B cell (primary cell): Measurements from ENCODE around the gene GYPC. TPM values are rescaled to one million over a fixed set of nuclear protein-coding genes. Genes with fewer than 3 reads are reported as not detected.

ENCODE experiments used
- ATAC-seq: fragments of 200-7000 bp; cut with Tn5 transposase; one replicate; pipeline ENCODE4 v1.10.0; 2021; ENCODE audit warnings: low read depth, mild to moderate bottlenecking, moderate number of reproducible peaks, moderate library complexity
- CTCF ChIA-PET: fragments of 350-600 bp; sonication (Branson Sonifier 250); formaldehyde crosslinking; loops from one replicate; lab custom pipeline; 2021; ENCODE audit warnings: antibody characterized with exemption, inconsistent platforms; lab: Charles Lee
- POLR2A ChIA-PET: fragments of 350-600 bp; sonication (Branson Sonifier 250); formaldehyde crosslinking; loops from one replicate; lab custom pipeline; 2021; ENCODE audit warnings: antibody characterized with exemption; lab: Charles Lee
- DNase-seq: peaks from one replicate; pipeline ENCODE4 v3.0.0; 2013
- H2AFZ ChIP-seq: 2 replicates; pipeline ENCODE4 v1.6.1; 2012; ENCODE audit warnings: mild to moderate bottlenecking, low read depth, low read length; ENCODE audit not compliant: insufficient read depth, poor library complexity, severe bottlenecking
- H3K27ac ChIP-seq, 2 donors: 1 replicate in 1 of 2; 2 replicates in 1 of 2; pipeline ENCODE4 v1.5.1; 2012 to 2013; ENCODE audit warnings: low read length in 2 of 2, mild to moderate bottlenecking in 2 of 2, moderate library complexity in 1 of 2
- H3K27me3 ChIP-seq, 4 experiments: fragments of 200-600 bp in 1 of 4; sonication (generic) in 1 of 4; replicated peaks in 1 of 4; 1 replicate in 2 of 4; 2 replicates in 2 of 4; pipeline versions ENCODE4 v1.6.1 to v1.7.0; 2013 to 2016; ENCODE audit warnings: low read length in 3 of 4, mild to moderate bottlenecking in 2 of 4, mixed read lengths in 1 of 4, moderate library complexity in 1 of 4; ENCODE audit not compliant: insufficient read depth in 4 of 4, control insufficient read depth in 3 of 4; ENCODE audit errors: control extremely low read depth in 1 of 4
- H3K36me3 ChIP-seq, 2 experiments: replicated peaks in 1 of 2; 1 replicate in 1 of 2; 2 replicates in 1 of 2; pipeline versions ENCODE4 v1.6.1 to v1.7.1; 2013; ENCODE audit warnings: low read length in 1 of 2; ENCODE audit not compliant: insufficient read depth in 2 of 2, control insufficient read depth in 1 of 2; ENCODE audit errors: control extremely low read depth in 1 of 2, extremely low read depth in 1 of 2
- H3K4me1 ChIP-seq, 2 donors: fragments of 200-600 bp in 1 of 2; sonication (generic) in 1 of 2; 1 replicate in 1 of 2; 2 replicates in 1 of 2; pipeline versions ENCODE4 v1.5.1 to v1.6.1; 2013 to 2017; ENCODE audit warnings: low read length in 2 of 2; ENCODE audit not compliant: control insufficient read depth in 2 of 2, insufficient read depth in 2 of 2
- H3K4me2 ChIP-seq: replicated peaks from 2 replicates; pipeline ENCODE3; 2012; ENCODE audit warnings: mild to moderate bottlenecking, low read depth, low read length; ENCODE audit not compliant: poor library complexity, severe bottlenecking
- H3K4me3 ChIP-seq, 5 experiments: fragments of 200-600 bp in 1 of 5; sonication (generic) in 1 of 5; 1 replicate in 3 of 5; 2 replicates in 2 of 5; pipeline versions ENCODE4 v1.5.1 to v1.7.0; 2011 to 2016; ENCODE audit warnings: low read length in 4 of 5, mild to moderate bottlenecking in 4 of 5, low read depth in 2 of 5, control low read depth in 1 of 5, moderate library complexity in 1 of 5; ENCODE audit not compliant: insufficient read depth in 1 of 5; ENCODE audit errors: control extremely low read depth in 1 of 5, extremely low read depth in 1 of 5
- H3K79me2 ChIP-seq: fragments of 200-600 bp; sonication (generic); one replicate; pipeline ENCODE4 v1.6.0; 2016; ENCODE audit warnings: low read length; ENCODE audit not compliant: control insufficient read depth, insufficient read depth
- H3K9ac ChIP-seq: fragments of 200-600 bp; sonication (generic); 2 replicates; pipeline ENCODE4 v1.6.1; 2017; ENCODE audit warnings: mild to moderate bottlenecking, low read length, moderate library complexity
- H3K9me3 ChIP-seq, 3 donors: one replicate each; pipeline versions ENCODE4 v1.6.1 to v1.7.1; 2013; ENCODE audit warnings: low read length in 2 of 3; ENCODE audit not compliant: control insufficient read depth in 2 of 3, insufficient read depth in 1 of 3; ENCODE audit errors: control extremely low read depth in 1 of 3
- H4K20me1 ChIP-seq: 2 replicates; pipeline ENCODE4 v1.6.0; 2012; ENCODE audit warnings: mild to moderate bottlenecking, low read length; ENCODE audit not compliant: insufficient read depth, control insufficient read depth, poor library complexity, severe bottlenecking
- H3K27ac Mint-ChIP-seq: one replicate; pipeline ENCODE4 v1.8.0; 2021; ENCODE audit warnings: mixed read lengths
- H3K27me3 Mint-ChIP-seq: one replicate; pipeline ENCODE4 v1.8.0; 2021; ENCODE audit warnings: mixed read lengths
- H3K4me1 Mint-ChIP-seq: one replicate; pipeline ENCODE4 v1.8.0; 2021; ENCODE audit warnings: mixed read lengths
- H3K4me3 Mint-ChIP-seq: one replicate; pipeline ENCODE4 v1.8.0; 2021; ENCODE audit warnings: mixed read lengths
- H3K9me3 Mint-ChIP-seq: one replicate; pipeline ENCODE4 v1.8.0; 2022; ENCODE audit warnings: mixed read lengths; ENCODE audit not compliant: insufficient read depth
- CTCF ChIP-seq: fragments of 200-600 bp; IDR thresholded peaks from one replicate; pipeline ENCODE4 v1.8.0; 2022; ENCODE audit warnings: antibody characterized with exemption, mild to moderate bottlenecking
- EZH2 ChIP-seq: IDR thresholded peaks from 2 replicates; pipeline ENCODE4 v1.6.1; 2012; ENCODE audit warnings: borderline replicate concordance, low read depth, mild to moderate bottlenecking, moderate library complexity, low read length; ENCODE audit not compliant: insufficient read depth, poor library complexity, severe bottlenecking
- WGBS: methylation state at CpG from one replicate; pipeline ENCODE4 v1.1.5; 2013; ENCODE audit warnings: missing lambda C conversion rate; ENCODE audit not compliant: insufficient coverage; 5-methylcytosine and 5-hydroxymethylcytosine counted together
- intact Hi-C: fragments of 100-400 bp; cut with micrococcal nuclease; formaldehyde crosslinking; loops from one replicate; pipeline ENCODE4 v1.10.0; 2022
- polyA plus RNA-seq: library from polyadenylated mRNA; depleted of rRNA; stranded (reverse); fragments of >200 nt; gene quantifications from 2 replicates; pipeline ENCODE4 v1.2.3, GENCODE V29; 2012
- total RNA-seq, 2 donors: library from RNA; stranded (reverse); fragments of 120-200 nt in 1 of 2; gene quantifications; 1 replicate in 1 of 2; 2 replicates in 1 of 2; pipeline versions ENCODE4 v1.2.3 to v1.2.4, GENCODE V29; 2013 to 2022

GYPC gene
- total and polyA plus RNA-seq, 2 donors (not counting 1 experiment from before 2014, with no cell fraction given): 48.8 to 111 TPM

GRCh38 chr2:126678269-126679065 lies 22.5 kb downstream of the GYPC start:
- H3K27ac Mint-ChIP-seq: no peak overlapping the region
- peaks cover 48% of the 10 kb centered on the region for H3K79me2 ChIP-seq
- peaks cover 0 to 21% (median 9%) of the 10 kb centered on the region in 3 donors for H3K9me3 ChIP-seq
- H3K27ac ChIP-seq: no peak overlapping the region
- TF ChIP-seq CTCF (no peak), EZH2 (no peak)
- DNase-seq (no peak), ATAC-seq (no peak)
- peaks cover 0 to 34% of the 10 kb centered on the region in 2 experiments for H3K36me3 ChIP-seq
- H4K20me1 ChIP-seq: peaks cover 22% of the 10 kb centered on the region
- peaks cover 5% of the 10 kb centered on the region for H3K4me1 Mint-ChIP-seq
- no peaks in the 10 kb centered on the region for H3K4me1 ChIP-seq
- H2AFZ ChIP-seq: no peak overlapping the region
- H3K9me3 Mint-ChIP-seq: peaks cover 7% of the 10 kb centered on the region
- ChIA-PET CTCF (no interaction called here), POLR2A (no interaction called here)
- intact Hi-C loops: no loop called here
- no peaks in the 10 kb centered on the region for H3K27me3 ChIP-seq
- no peak overlapping the region for H3K4me3 ChIP-seq
- no peak overlapping the region for H3K4me3 Mint-ChIP-seq
- WGBS: 85% methylated on average over 8 of the region's 13 CpGs
- H3K9ac ChIP-seq: no peak overlapping the region
- H3K27me3 Mint-ChIP-seq: no peaks in the 10 kb centered on the region
- no peak overlapping the region for H3K4me2 ChIP-seq

DNA sequence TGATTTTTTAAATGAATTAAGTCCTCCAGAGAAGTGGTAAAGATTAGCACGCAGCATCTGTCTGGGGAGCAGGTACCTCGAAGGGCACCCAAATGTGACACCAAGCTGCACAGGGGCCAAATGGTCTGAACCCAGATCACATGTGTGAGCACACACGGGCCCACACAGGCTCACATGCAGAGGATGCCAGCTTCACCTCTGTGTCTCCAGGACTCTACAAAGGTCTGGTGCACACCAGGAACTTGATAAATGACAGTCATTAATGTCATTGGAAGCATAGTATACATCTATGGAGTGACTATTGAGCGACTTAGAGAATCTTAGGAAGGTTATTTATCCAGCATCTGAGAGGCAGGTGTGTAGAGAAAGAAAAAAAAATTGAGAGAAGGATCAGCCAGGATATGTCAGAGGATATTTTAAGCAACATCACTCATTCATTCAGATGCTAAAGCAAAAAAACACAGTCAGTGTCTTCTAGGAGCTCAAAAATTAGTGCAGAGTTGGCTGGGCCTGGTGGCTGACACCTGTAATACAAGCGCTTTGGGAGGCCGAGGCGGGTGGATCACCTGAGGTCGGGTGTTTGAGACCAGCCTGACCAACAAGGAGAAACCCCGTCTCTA lies 23.2 kb downstream of the GYPC start:
- WGBS: 97% methylated on average over 8 of the region's 9 CpGs
- no peaks in the 10 kb centered on the region for H3K4me1 ChIP-seq
- TF ChIP-seq EZH2: no peak
- Mint-ChIP-seq H3K9me3 (peaks cover 7% of the 10 kb centered on the region), H3K27me3 (no peaks in the 10 kb centered on the region), H3K4me3 (no peak overlapping the region), H3K4me1 (peaks cover 7% of the 10 kb centered on the region), H3K27ac (no peak overlapping the region)
- no peak overlapping the region for H3K9ac ChIP-seq
- intact Hi-C loops: no loop called here
- no peak for DNase-seq
- no peaks in the 10 kb centered on the region for H3K27me3 ChIP-seq
- POLR2A ChIA-PET: no interaction called here
- H3K36me3 ChIP-seq: peaks cover 0 to 33% of the 10 kb centered on the region in 2 experiments
- H3K4me2 ChIP-seq: no peak overlapping the region
- no peak overlapping the region for H2AFZ ChIP-seq
- CTCF ChIA-PET: no interaction called here
- H3K27ac ChIP-seq: no peak overlapping the region
- no peak for ATAC-seq
- no peak overlapping the region for H3K4me3 ChIP-seq
- H3K79me2 ChIP-seq: peaks cover 41% of the 10 kb centered on the region
- H3K9me3 ChIP-seq: peaks cover 0 to 14% (median 9%) of the 10 kb centered on the region in 3 donors
- H4K20me1 ChIP-seq: peaks cover 22% of the 10 kb centered on the region
